Suprapubic skin (tissue), 4 donors: ENCODE data around the gene SLC2A13. TPM values are rescaled to one million over a fixed set of nuclear protein-coding genes. Genes with fewer than 3 reads are reported as not detected.

ENCODE experiments used
- DNase-seq, 2 donors: peaks; one replicate each; pipeline ENCODE4 v3.0.0-alpha.2; 2019; ENCODE audit warnings: low spot score in 2 of 2
- H3K27ac ChIP-seq: fragments of 200-600 bp; sonication (generic); one replicate; pipeline ENCODE4 v1.5.1; 2019
- H3K27me3 ChIP-seq: fragments of 200-600 bp; sonication (generic); one replicate; pipeline ENCODE4 v1.5.1; 2019
- H3K36me3 ChIP-seq: fragments of 200-600 bp; sonication (generic); one replicate; pipeline ENCODE4 v1.5.1; 2019
- H3K4me1 ChIP-seq: fragments of 200-600 bp; sonication (generic); one replicate; pipeline ENCODE4 v1.5.1; 2019
- H3K4me3 ChIP-seq: fragments of 200-600 bp; sonication (generic); one replicate; pipeline ENCODE4 v1.5.1; 2019; ENCODE audit warnings: mild to moderate bottlenecking
- H3K9me3 ChIP-seq: fragments of 200-600 bp; sonication (generic); one replicate; pipeline ENCODE4 v1.5.1; 2019
- EP300 ChIP-seq: sonication (generic); formaldehyde crosslinking; IDR thresholded peaks from one replicate; pipeline ENCODE4 v1.6.1; 2017; ENCODE audit warnings: antibody characterized with exemption
- POLR2A ChIP-seq, 2 donors: fragments of 450-650 bp; IDR thresholded peaks; one replicate each; pipeline ENCODE4 v1.6.1; 2017; ENCODE audit warnings: antibody characterized with exemption in 2 of 2, mild to moderate bottlenecking in 2 of 2, moderate library complexity in 2 of 2
- POLR2AphosphoS5 ChIP-seq, 3 donors: sonication (generic); formaldehyde crosslinking; IDR thresholded peaks; one replicate each; pipeline ENCODE4 v1.6.1; 2017; ENCODE audit warnings: antibody characterized with exemption in 3 of 3
- WGBS: methylation state at CpG from one replicate; pipeline ENCODE4 v1.1.5; 2018; 5-methylcytosine and 5-hydroxymethylcytosine counted together
- total RNA-seq, 4 donors: library from RNA; depleted of rRNA; stranded (reverse); fragments of >200 nt; gene quantifications; one replicate each; pipeline ENCODE4 v1.1.0, GENCODE V29; 2016
- TF ChIP-seq, protein P1 (sequence below), 2 donors: fragments of 200-600 bp in 1 of 2; fragments of 450-650 bp in 1 of 2; sonication (generic) in 1 of 2; IDR thresholded peaks; one replicate each; pipeline ENCODE4 v1.5.1; 2016 to 2019; ENCODE audit warnings: antibody characterized with exemption in 2 of 2, mild to moderate bottlenecking in 1 of 2, moderate library complexity in 1 of 2

SLC2A13 gene
- total RNA-seq, 4 donors from 2014 or later = 10.4 to 14.1 (median 13.4) TPM

- DNase-seq = no peak
- Histone ChIP-seq H3K27me3 (no peaks in the 10 kb centered on the region), H3K4me3 (no peak overlapping the region)
These were observed 231.1 kb downstream of the SLC2A13 start for GRCh38 chr12:39874785-39875184.

GRCh38 chr12:39873065-39873464, 232.8 kb downstream of the SLC2A13 start:
- H3K36me3 ChIP-seq = no peaks in the 10 kb centered on the region
- no peaks in the 10 kb centered on the region for H3K9me3 ChIP-seq
- no peak overlapping the region for H3K4me3 ChIP-seq
- no peak for DNase-seq
- H3K4me1 ChIP-seq = no peaks in the 10 kb centered on the region
- H3K27me3 ChIP-seq = no peaks in the 10 kb centered on the region
- TF ChIP-seq, protein P1, sequence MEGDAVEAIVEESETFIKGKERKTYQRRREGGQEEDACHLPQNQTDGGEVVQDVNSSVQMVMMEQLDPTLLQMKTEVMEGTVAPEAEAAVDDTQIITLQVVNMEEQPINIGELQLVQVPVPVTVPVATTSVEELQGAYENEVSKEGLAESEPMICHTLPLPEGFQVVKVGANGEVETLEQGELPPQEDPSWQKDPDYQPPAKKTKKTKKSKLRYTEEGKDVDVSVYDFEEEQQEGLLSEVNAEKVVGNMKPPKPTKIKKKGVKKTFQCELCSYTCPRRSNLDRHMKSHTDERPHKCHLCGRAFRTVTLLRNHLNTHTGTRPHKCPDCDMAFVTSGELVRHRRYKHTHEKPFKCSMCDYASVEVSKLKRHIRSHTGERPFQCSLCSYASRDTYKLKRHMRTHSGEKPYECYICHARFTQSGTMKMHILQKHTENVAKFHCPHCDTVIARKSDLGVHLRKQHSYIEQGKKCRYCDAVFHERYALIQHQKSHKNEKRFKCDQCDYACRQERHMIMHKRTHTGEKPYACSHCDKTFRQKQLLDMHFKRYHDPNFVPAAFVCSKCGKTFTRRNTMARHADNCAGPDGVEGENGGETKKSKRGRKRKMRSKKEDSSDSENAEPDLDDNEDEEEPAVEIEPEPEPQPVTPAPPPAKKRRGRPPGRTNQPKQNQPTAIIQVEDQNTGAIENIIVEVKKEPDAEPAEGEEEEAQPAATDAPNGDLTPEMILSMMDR (IDR thresholded peaks at IDR 0.05) = no peak
- TF ChIP-seq POLR2A (IDR thresholded peaks at IDR 0.05) (no peak), EP300 (no peak), POLR2AphosphoS5 (IDR thresholded peaks at IDR 0.05) (no peak)
- H3K27ac ChIP-seq = no peak overlapping the region
- WGBS = 72% methylated on average over 1 of the region's 1 CpG

More at GRCh38 chr12:39874785-39875184, 231.1 kb downstream of the SLC2A13 start:
- H3K27ac ChIP-seq = no peak overlapping the region
- H3K36me3 ChIP-seq = no peaks in the 10 kb centered on the region
- no peaks in the 10 kb centered on the region for H3K4me1 ChIP-seq
- 85% methylated on average over 2 of the region's 2 CpGs for WGBS
- TF ChIP-seq EP300 (no peak), POLR2A (IDR thresholded peaks at IDR 0.05) (no peak), POLR2AphosphoS5 (IDR thresholded peaks at IDR 0.05) (no peak)
- TF ChIP-seq, protein P1 (IDR thresholded peaks at IDR 0.05) = no peak
- H3K9me3 ChIP-seq = peaks cover 8% of the 10 kb centered on the region

GRCh38 chr12:39872425-39872824, 233.5 kb downstream of the SLC2A13 start:
- no peaks in the 10 kb centered on the region for H3K36me3 ChIP-seq
- no peak for DNase-seq
- H3K4me1 ChIP-seq = no peaks in the 10 kb centered on the region
- no peaks in the 10 kb centered on the region for H3K27me3 ChIP-seq
- 87% methylated on average over 3 of the region's 3 CpGs for WGBS
- H3K27ac ChIP-seq = no peak overlapping the region
- no peak overlapping the region for H3K4me3 ChIP-seq
- TF ChIP-seq, protein P1 (IDR thresholded peaks at IDR 0.05) = no peak
- TF ChIP-seq POLR2AphosphoS5 (IDR thresholded peaks at IDR 0.05) (no peak), EP300 (no peak)
- no peaks in the 10 kb centered on the region for H3K9me3 ChIP-seq

DNA sequence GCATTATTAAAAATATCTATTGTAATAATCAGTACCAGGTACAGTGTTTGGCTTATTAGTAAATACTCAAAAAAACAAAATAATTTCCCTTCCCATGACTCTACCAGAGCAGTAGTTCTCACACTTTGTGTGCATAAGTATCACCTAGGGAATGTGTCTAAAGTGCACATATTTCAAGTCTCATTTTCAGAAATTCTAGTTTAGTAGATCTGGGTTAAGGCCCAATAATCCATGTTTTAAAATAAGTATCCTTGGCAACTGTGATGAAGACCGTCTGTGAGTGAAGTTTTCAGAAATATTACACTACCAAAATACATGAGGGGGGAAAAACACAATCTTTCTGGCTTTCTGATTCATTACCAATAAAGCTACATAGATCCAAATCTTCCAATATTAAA, 237.6 kb downstream of the SLC2A13 start:
- Histone ChIP-seq H3K4me3 (no peak overlapping the region), H3K9me3 (no peaks in the 10 kb centered on the region), H3K36me3 (no peaks in the 10 kb centered on the region), H3K4me1 (no peaks in the 10 kb centered on the region), H3K27ac (no peak overlapping the region), H3K27me3 (no peaks in the 10 kb centered on the region)
- TF ChIP-seq POLR2A (IDR thresholded peaks at IDR 0.05) (no peak), POLR2AphosphoS5 (IDR thresholded peaks at IDR 0.05) (no peak)
- no peak for DNase-seq
- 61% methylated on average over 1 of the region's 1 CpG for WGBS

DNA sequence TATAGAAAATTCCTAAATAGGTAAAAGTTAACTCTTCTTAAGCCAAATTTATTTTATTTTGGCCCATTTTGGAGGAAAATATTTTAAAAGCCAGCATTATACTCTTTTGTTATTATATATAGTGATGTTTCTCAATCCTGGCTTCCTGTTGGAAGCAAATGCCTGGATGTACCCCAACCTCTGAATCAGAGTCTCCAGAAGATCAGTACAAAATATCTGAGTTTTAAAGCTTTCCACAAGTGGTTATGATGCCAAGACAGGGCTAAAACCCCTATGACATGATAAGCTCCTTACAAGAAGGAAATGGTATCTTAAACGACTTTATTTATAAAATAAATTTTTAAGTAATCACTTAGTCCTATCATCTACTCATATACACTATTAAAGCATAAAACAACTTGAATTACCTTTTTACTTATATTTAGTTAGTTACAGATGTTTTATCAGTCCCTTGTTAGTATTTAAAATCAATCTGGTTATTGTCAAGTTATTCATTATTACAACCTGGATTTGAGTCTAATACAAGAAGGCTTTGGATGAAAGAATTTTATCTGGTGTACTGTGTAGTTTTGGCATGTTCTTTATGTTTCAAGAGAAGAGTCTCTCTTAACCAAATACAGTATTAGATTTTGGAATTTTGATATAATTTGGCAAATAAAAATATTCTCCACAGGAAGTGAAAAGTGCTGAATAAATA, 238.1 kb downstream of the SLC2A13 start:
- H3K9me3 ChIP-seq = no peaks in the 10 kb centered on the region
- H3K36me3 ChIP-seq = no peaks in the 10 kb centered on the region
- no peak for DNase-seq
- H3K4me3 ChIP-seq = no peak overlapping the region
- H3K27me3 ChIP-seq = no peaks in the 10 kb centered on the region
- H3K27ac ChIP-seq = no peak overlapping the region
- TF ChIP-seq EP300 = no peak
- TF ChIP-seq POLR2A (IDR thresholded peaks at IDR 0.05) = no peak
- TF ChIP-seq POLR2AphosphoS5 (IDR thresholded peaks at IDR 0.05) = no peak
- TF ChIP-seq, protein P1 (IDR thresholded peaks at IDR 0.05) = no peak
- no peaks in the 10 kb centered on the region for H3K4me1 ChIP-seq
- WGBS = 64% methylated on average over 1 of the region's 1 CpG

DNA sequence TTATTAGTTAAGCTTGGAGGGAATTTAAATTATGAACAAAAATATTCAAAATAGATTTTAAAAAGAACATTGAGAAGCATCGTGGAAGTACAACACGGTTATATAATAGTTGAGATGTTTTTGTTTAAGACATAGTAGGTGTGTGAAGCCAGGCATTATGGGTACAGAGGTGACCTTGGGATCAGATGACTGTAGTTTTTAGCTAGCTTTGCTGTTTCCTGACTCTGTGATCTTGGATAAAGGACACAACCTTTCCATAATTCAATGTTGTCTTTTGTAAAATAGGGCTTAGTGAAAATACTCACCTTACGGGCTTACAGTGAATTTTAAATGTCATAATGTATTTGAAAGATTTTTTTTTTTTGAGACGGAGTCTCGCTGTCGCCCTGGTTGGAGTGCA, 239.7 kb downstream of the SLC2A13 start:
- H3K4me1 ChIP-seq = no peaks in the 10 kb centered on the region
- no peaks in the 10 kb centered on the region for H3K27me3 ChIP-seq
- no peak overlapping the region for H3K4me3 ChIP-seq
- TF ChIP-seq POLR2AphosphoS5 (IDR thresholded peaks at IDR 0.05) (no peak), POLR2A (IDR thresholded peaks at IDR 0.05) (no peak), EP300 (no peak)
- TF ChIP-seq, protein P1 (IDR thresholded peaks at IDR 0.05) = no peak
- H3K36me3 ChIP-seq = no peaks in the 10 kb centered on the region
- DNase-seq = no peak
- no peaks in the 10 kb centered on the region for H3K9me3 ChIP-seq
- H3K27ac ChIP-seq = no peak overlapping the region
- 97% methylated on average over 6 of the region's 6 CpGs for WGBS
